Stimulated activated effector memory CD8-positive, alpha-beta T cell treated with anti-CD3 and anti-CD28 coated beads, Interleukin-12 subunit alpha, Interleukin-12 subunit beta, amount 100 ng/mL, for 72 hours (primary cell): ENCODE measurements around the gene SHISAL1.

Experiments used
- ATAC-seq: fragments of 150-1000 bp; cut with Tn5 transposase; 2 replicates; pipeline ENCODE4 v1.10.0; 2021
- DNase-seq, 2 donors: peaks; one replicate each; pipeline ENCODE4 v3.0.0; 2021 to 2022; ENCODE audit warnings: low spot score in 2 of 2
- H3K27ac Mint-ChIP-seq: one replicate; pipeline ENCODE4 v1.8.0; 2022; ENCODE audit warnings: mild to moderate bottlenecking, mixed read lengths
- H3K36me3 Mint-ChIP-seq: one replicate; pipeline ENCODE4 v1.8.0; 2022; ENCODE audit warnings: mild to moderate bottlenecking, mixed read lengths
- H3K4me1 Mint-ChIP-seq: one replicate; pipeline ENCODE4 v1.8.0; 2022; ENCODE audit warnings: mixed read lengths
- H3K4me3 Mint-ChIP-seq: one replicate; pipeline ENCODE4 v1.8.0; 2022; ENCODE audit warnings: mild to moderate bottlenecking, mixed read lengths
- H3K9me3 Mint-ChIP-seq: one replicate; pipeline ENCODE4 v1.8.0; 2022; ENCODE audit warnings: mixed read lengths

SHISAL1 gene

DNA sequence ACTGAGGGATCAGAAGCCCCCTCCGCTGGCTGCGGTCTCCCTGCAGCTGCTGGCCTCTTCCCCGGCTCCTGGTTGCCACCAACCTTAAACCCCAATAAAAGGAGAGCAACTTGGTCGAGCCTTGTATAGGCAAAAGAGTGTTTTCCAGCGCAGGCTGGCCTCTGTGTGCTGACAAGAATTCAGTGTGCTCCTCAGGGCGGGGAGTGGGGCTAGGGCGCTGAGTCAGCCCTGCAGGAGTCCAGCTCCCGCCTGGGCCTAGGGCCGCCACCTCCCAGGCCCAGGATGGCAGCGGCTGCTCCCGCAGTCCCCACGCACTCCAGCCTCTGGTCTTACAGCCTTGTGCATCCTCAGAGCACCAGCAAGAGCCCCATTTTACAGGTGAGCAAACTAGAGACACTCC lies at the start of gene SHISAL1:
SHISAL1 (minus strand) TSS at position 186 of the 400 bp plus-strand sequence. CDS start 12,006 bp downstream, outside the sequence.
- Mint-ChIP-seq H3K27ac (no peak within 1 kb of the TSS), H3K4me1 (peaks cover 18% of the 10 kb centered on the region), H3K36me3 (no peaks in the 10 kb centered on the region), H3K9me3 (no peaks in the 10 kb centered on the region), H3K4me3 (no peak within 1 kb of the TSS)
- DNase-seq, result no peak
- ATAC-seq, result no peak

- Mint-ChIP-seq H3K36me3 (no peaks in the 10 kb centered on the region), H3K27ac (no peak overlapping the region), H3K9me3 (no peaks in the 10 kb centered on the region), H3K4me1 (peaks cover under 1% of the 10 kb centered on the region), H3K4me3 (no peak overlapping the region)
- DNase-seq (no peak), ATAC-seq (no peak)
Observed at GRCh38 chr22:44361391-44362126, 48.8 kb upstream of the SHISAL1 start.

DNA sequence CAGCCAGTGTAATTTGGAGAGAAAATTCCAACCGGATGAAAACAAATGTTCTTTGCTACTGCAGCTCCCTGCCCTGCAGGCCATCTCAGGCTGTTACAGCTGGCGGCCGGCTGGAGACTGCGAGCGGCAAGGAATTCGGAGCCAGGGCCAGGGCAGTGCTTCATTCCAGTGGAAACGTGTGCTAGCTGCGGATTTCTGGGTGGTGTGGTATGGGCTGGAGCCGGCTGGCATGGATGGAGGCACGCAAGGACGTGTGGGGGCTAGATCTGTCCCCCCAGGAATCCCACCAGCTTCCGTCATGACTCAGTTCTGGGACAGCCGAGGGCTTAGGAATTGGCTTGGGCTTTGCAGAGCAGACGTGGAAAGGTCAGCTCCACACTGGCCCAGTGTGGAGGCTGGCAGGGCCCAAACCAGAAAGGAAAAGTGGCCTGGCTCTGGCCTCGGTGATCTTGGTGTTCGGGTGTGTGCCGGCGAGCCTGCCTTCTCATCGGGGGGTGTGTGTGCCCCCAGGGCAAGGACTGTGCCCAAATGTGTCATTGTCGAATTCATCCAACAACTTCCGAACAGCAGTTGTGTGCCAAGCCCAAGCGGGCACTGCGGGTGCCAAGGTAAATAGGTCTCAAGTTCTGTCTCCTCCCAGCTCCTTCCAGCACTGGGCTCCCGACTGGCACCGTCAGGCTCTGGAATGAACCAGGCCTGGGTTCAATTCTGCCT lies 48.1 kb upstream of the SHISAL1 start:
- no peak for ATAC-seq
- no peaks in the 10 kb centered on the region for H3K4me1 Mint-ChIP-seq
- no peak for DNase-seq
- H3K36me3 Mint-ChIP-seq, result no peaks in the 10 kb centered on the region
- no peaks in the 10 kb centered on the region for H3K9me3 Mint-ChIP-seq
- H3K4me3 Mint-ChIP-seq, result no peak overlapping the region
- H3K27ac Mint-ChIP-seq, result no peak overlapping the region

DNA sequence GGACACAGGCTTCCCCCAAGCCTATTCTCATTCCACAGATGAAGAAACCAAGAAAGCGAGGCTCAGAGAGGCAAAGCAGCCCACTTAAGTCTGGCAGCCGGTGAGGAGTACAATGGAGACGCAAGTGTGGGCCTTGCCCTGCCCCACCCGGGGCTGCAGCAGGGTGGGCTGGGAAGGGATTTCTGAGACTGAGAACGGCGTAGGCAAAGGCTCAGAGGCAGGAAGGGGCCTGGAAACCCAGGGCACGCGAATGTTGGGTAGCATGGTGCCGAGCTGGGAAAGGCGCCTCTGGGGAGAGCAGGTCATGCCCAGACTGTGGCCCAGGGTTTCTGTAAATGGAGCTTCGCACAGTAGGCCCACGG lies 47.5 kb upstream of the SHISAL1 start:
- no peaks in the 10 kb centered on the region for H3K36me3 Mint-ChIP-seq
- H3K4me3 Mint-ChIP-seq, result no peak overlapping the region
- ATAC-seq (no peak), DNase-seq (no peak)
- H3K9me3 Mint-ChIP-seq, result no peaks in the 10 kb centered on the region
- H3K4me1 Mint-ChIP-seq, result no peaks in the 10 kb centered on the region
- no peak overlapping the region for H3K27ac Mint-ChIP-seq

GRCh38 chr22:44359496-44360110 lies 46.9 kb upstream of the SHISAL1 start:
- H3K9me3 Mint-ChIP-seq, result no peaks in the 10 kb centered on the region
- ATAC-seq (no peak), DNase-seq (no peak)
- H3K36me3 Mint-ChIP-seq, result no peaks in the 10 kb centered on the region
- no peaks in the 10 kb centered on the region for H3K4me1 Mint-ChIP-seq
- H3K4me3 Mint-ChIP-seq, result no peak overlapping the region
- H3K27ac Mint-ChIP-seq, result no peak overlapping the region

- Mint-ChIP-seq H3K27ac (no peak overlapping the region), H3K4me1 (peaks cover 5% of the 10 kb centered on the region), H3K36me3 (no peaks in the 10 kb centered on the region), H3K4me3 (no peak overlapping the region), H3K9me3 (no peaks in the 10 kb centered on the region)
- no peak for DNase-seq
- no peak for ATAC-seq
Observed at GRCh38 chr22:44358709-44359440, 46.1 kb upstream of the SHISAL1 start.

- no peaks in the 10 kb centered on the region for H3K36me3 Mint-ChIP-seq
- peaks cover 6% of the 10 kb centered on the region for H3K4me1 Mint-ChIP-seq
- no peaks in the 10 kb centered on the region for H3K9me3 Mint-ChIP-seq
- ATAC-seq (no peak), DNase-seq (no peak)
- H3K27ac Mint-ChIP-seq, result no peak overlapping the region
- no peak overlapping the region for H3K4me3 Mint-ChIP-seq
Observed at GRCh38 chr22:44357966-44358465, 45.3 kb upstream of the SHISAL1 start.

- ATAC-seq (no peak), DNase-seq (no peak)
- Mint-ChIP-seq H3K27ac (no peak overlapping the region), H3K36me3 (no peaks in the 10 kb centered on the region), H3K9me3 (no peaks in the 10 kb centered on the region), H3K4me1 (peaks cover 6% of the 10 kb centered on the region), H3K4me3 (no peak overlapping the region)
Observed at GRCh38 chr22:44357296-44357965, 44.7 kb upstream of the SHISAL1 start.

GRCh38 chr22:44355716-44356070 lies 42.9 kb upstream of the SHISAL1 start:
- ATAC-seq (no peak), DNase-seq (no peak)
- Mint-ChIP-seq H3K9me3 (no peaks in the 10 kb centered on the region), H3K27ac (no peak overlapping the region), H3K4me1 (peaks cover 17% of the 10 kb centered on the region), H3K36me3 (no peaks in the 10 kb centered on the region), H3K4me3 (no peak overlapping the region)

DNA sequence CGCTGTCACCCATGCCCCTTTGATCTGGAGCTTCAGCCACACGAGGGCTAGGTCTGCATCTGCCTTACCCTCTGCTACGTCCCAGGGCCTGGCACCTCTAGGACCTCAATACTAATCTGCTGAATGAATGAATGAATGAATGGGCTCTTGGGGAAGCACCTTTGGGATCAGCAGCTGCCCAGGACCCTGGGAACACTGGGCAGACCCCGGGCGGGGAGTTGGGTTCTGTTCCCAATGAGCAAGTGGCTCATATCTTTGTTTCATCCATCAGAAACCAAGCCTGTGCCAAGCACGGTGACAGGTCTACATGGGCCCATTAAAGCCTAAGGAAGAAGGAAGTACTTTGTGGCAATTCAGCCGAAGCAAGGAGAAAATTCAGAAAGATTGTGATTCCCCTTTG lies 41.5 kb upstream of the SHISAL1 start:
- no peak for DNase-seq
- H3K4me3 Mint-ChIP-seq, result no peak overlapping the region
- no peaks in the 10 kb centered on the region for H3K9me3 Mint-ChIP-seq
- ATAC-seq, result no peak
- no peaks in the 10 kb centered on the region for H3K36me3 Mint-ChIP-seq
- no peak overlapping the region for H3K27ac Mint-ChIP-seq
- peaks cover 17% of the 10 kb centered on the region for H3K4me1 Mint-ChIP-seq

GRCh38 chr22:44353041-44353440 lies 40.3 kb upstream of the SHISAL1 start:
- peaks cover 17% of the 10 kb centered on the region for H3K4me1 Mint-ChIP-seq
- H3K4me3 Mint-ChIP-seq, result no peak overlapping the region

DNA sequence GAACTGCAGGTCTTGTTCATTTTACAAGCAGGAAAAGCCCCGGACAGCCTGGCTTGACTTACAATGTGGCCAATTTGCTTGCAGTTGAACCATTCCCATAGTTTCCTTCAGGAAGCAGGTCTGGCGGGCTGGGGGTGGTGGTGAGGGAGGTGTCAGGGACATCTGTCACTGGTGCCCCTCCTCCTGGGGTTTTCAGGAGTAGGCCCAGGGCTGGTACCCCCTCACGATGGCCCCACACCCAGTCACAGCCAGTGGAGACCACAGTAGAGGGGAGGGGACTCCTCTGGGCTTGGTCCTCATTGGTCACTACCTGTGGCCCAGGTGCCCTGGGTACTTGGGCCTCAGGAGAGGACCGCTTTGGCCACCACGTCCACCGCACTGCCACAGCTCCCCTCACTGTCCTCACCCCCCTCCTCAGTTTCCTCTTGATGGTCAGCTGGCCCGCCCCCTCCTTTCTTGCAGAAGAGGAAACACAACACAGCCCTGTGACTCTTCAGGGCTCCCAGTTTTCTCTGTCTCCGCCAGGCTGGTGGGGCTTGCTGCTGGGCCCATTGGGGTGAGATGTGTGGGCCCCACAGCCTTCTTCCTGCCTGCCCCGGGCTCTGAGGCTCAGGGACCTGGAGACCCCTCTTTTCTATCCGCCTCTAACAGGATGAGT lies 39.8 kb upstream of the SHISAL1 start:
- Mint-ChIP-seq H3K36me3 (no peaks in the 10 kb centered on the region), H3K4me3 (no peak overlapping the region), H3K9me3 (no peaks in the 10 kb centered on the region), H3K27ac (no peak overlapping the region), H3K4me1 (peaks cover 17% of the 10 kb centered on the region)
- ATAC-seq, result no peak
- DNase-seq, result no peak

More at GRCh38 chr22:44353041-44353440, 40.3 kb upstream of the SHISAL1 start:
- DNase-seq, result no peak
- ATAC-seq, result no peak
- H3K27ac Mint-ChIP-seq, result no peak overlapping the region
- H3K36me3 Mint-ChIP-seq, result no peaks in the 10 kb centered on the region
- H3K9me3 Mint-ChIP-seq, result no peaks in the 10 kb centered on the region

- Mint-ChIP-seq H3K36me3 (no peaks in the 10 kb centered on the region), H3K4me3 (peak overlapping the region; percentile 42), H3K4me1 (peaks cover 17% of the 10 kb centered on the region), H3K9me3 (no peaks in the 10 kb centered on the region), H3K27ac (no peak overlapping the region)
- ATAC-seq (peak; percentile 81), DNase-seq (peak; percentile 18 to 65)
Observed at GRCh38 chr22:44351685-44352377, 39.1 kb upstream of the SHISAL1 start.

GRCh38 chr22:44351037-44351436 lies 38.3 kb upstream of the SHISAL1 start:
- ATAC-seq (no peak), DNase-seq (no peak)
- Mint-ChIP-seq H3K27ac (no peak overlapping the region), H3K4me1 (peaks cover 17% of the 10 kb centered on the region), H3K9me3 (no peaks in the 10 kb centered on the region), H3K36me3 (no peaks in the 10 kb centered on the region), H3K4me3 (peak overlapping the region; percentile 42)
